Measurements from ENCODE around the gene GRB2. TPM values are rescaled to one million over a fixed set of nuclear protein-coding genes. Genes with fewer than 3 reads are reported as not detected.
"Not testable (repeated sequence)": the region's sequence is repeated elsewhere in the genome, so short reads cannot be mapped to it uniquely, and the experiment has no call there.

The GRB2 gene
- total and polyA plus RNA-seq, 12 donors = 36.0 to 374 (median 114) TPM

GRCh38 chr17:75450270-75450669 lies 44.8 kb upstream of the GRB2 start:
- H3K9me3 ChIP-seq (replicated peaks in 1 of 3) = no peaks in the 10 kb centered on the region
- intact Hi-C loops (cut with DNase I) = no loop called here
- no peaks in the 10 kb centered on the region for H3K36me3 ChIP-seq (replicated peaks in 1 of 2)
- 85 to 93% (median 90%) methylated on average over 4 of the region's 4 CpGs for WGBS, 4 donors
- H3K27ac ChIP-seq = no peak overlapping the region
- TF ChIP-seq CTCF (IDR thresholded peaks at IDR 0.05) (no peak), POLR2A (IDR thresholded peaks at IDR 0.05) (no peak)
- peaks cover 0 to 3% of the 10 kb centered on the region in 2 donors for H3K4me1 ChIP-seq (replicated peaks in 1 of 2)
- H3K27me3 ChIP-seq = no peaks in the 10 kb centered on the region
- no peak for DNase-seq
- H3K4me3 ChIP-seq = no peak overlapping the region

- no peak for TF ChIP-seq CTCF (IDR thresholded peaks at IDR 0.05)
- peak in 1 of 2 donors; percentile 8 for TF ChIP-seq POLR2A (IDR thresholded peaks at IDR 0.05)
- Histone ChIP-seq H3K36me3 (replicated peaks in 1 of 2) (no peaks in the 10 kb centered on the region), H3K4me1 (replicated peaks in 1 of 2) (no peaks in the 10 kb centered on the region), H3K27ac (peak overlapping the region; percentile 30 to 66 (median 42)), H3K4me3 (no peak overlapping the region), H3K27me3 (no peaks in the 10 kb centered on the region), H3K9me3 (replicated peaks in 1 of 3) (no peaks in the 10 kb centered on the region)
- DNase-seq = peak in 3 of 7 donors; percentile 45 to 54 (median 46)
- intact Hi-C loops (cut with DNase I) = no loop called here
- WGBS, 4 donors = 52 to 63% (median 57%) methylated on average over 15 to 17 of the region's 17 CpGs
Observed at GRCh38 chr17:75447951-75448856, 42.7 kb upstream of the GRB2 start.

GRCh38 chr17:75445896-75446295 lies 40.4 kb upstream of the GRB2 start:
- H3K9me3 ChIP-seq (replicated peaks in 1 of 3); H3K27me3 ChIP-seq; DNase-seq; H3K36me3 ChIP-seq (replicated peaks in 1 of 2); H3K27ac ChIP-seq; intact Hi-C loops (cut with DNase I); H3K4me3 ChIP-seq: not testable (repeated sequence)
- WGBS, 4 donors = 85 to 90% (median 88%) methylated on average over 6 of the region's 6 CpGs
- H3K4me1 ChIP-seq (replicated peaks in 1 of 2) = peaks cover 3 to 10% of the 10 kb centered on the region in 2 donors

GRCh38 chr17:75445296-75445695 lies 39.8 kb upstream of the GRB2 start:
- intact Hi-C loops (cut with DNase I) = no loop called here
- Histone ChIP-seq H3K9me3 (replicated peaks in 1 of 3) (no peaks in the 10 kb centered on the region), H3K36me3 (replicated peaks in 1 of 2) (no peaks in the 10 kb centered on the region), H3K27ac (peak overlapping the region in 1 of 5 donors; percentile 56), H3K27me3 (no peaks in the 10 kb centered on the region), H3K4me1 (replicated peaks in 1 of 2) (peaks cover 6 to 16% of the 10 kb centered on the region in 2 donors), H3K4me3 (no peak overlapping the region)
- no peak for DNase-seq
- whole genome bisulfite sequencing, 4 donors = 77 to 85% (median 79%) methylated on average over 3 of the region's 3 CpGs
- no peak for TF ChIP-seq POLR2A (IDR thresholded peaks at IDR 0.05)
- no peak for TF ChIP-seq CTCF (IDR thresholded peaks at IDR 0.05)
